Ecto neural progenitor cell (in vitro differentiated cells): ENCODE data around the gene SYT4.
"Not testable (repeated sequence)": the region's sequence is repeated elsewhere in the genome, so short reads cannot be mapped to it uniquely, and the experiment has no call there.

Source experiments
- DNase-seq: peaks from one replicate; pipeline ENCODE4 v3.0.0-alpha.2; 2018; ENCODE audit warnings: low spot score

The SYT4 gene, protein sequence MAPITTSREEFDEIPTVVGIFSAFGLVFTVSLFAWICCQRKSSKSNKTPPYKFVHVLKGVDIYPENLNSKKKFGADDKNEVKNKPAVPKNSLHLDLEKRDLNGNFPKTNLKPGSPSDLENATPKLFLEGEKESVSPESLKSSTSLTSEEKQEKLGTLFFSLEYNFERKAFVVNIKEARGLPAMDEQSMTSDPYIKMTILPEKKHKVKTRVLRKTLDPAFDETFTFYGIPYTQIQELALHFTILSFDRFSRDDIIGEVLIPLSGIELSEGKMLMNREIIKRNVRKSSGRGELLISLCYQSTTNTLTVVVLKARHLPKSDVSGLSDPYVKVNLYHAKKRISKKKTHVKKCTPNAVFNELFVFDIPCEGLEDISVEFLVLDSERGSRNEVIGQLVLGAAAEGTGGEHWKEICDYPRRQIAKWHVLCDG

DNA sequence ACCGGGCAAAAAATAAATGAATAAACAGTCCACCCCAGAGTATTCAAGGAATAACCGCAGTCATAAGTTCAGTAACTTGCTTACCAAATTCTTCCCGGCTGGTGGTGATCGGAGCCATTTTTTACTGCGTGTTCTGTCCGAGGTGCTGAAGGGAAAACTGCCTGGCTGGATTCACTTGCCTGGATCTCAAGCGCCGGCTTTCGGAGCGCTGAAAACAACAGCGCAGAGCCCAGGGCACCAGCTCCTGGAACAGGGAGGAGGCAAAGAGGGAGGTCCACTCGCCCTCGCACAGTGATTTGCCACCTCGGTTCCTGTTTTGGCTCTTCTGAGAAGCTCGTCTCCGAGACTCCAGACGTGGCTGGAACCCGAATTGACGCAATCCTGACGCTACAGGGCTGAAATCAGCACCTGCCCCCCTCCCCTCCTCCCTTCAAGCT, at the start of gene SYT4:
TSS of gene SYT4 (minus strand) at position 327 of the 437 bp plus-strand sequence. CDS start at position 118, 209 bp downstream.
- DNase-seq: peak; percentile 84

GRCh38 chr18:43322132-43322531, 44.8 kb upstream of the SYT4 start:
- no peak for DNase-seq

GRCh38 chr18:43314941-43315340, 37.7 kb upstream of the SYT4 start:
- no peak for DNase-seq

GRCh38 chr18:43312891-43313290, 35.6 kb upstream of the SYT4 start:
- no peak for DNase-seq

- DNase-seq: no peak
These were observed 32.9 kb upstream of the SYT4 start for GRCh38 chr18:43310239-43310638.

GRCh38 chr18:43303376-43303775, 26.1 kb upstream of the SYT4 start:
- DNase-seq: no peak

DNA sequence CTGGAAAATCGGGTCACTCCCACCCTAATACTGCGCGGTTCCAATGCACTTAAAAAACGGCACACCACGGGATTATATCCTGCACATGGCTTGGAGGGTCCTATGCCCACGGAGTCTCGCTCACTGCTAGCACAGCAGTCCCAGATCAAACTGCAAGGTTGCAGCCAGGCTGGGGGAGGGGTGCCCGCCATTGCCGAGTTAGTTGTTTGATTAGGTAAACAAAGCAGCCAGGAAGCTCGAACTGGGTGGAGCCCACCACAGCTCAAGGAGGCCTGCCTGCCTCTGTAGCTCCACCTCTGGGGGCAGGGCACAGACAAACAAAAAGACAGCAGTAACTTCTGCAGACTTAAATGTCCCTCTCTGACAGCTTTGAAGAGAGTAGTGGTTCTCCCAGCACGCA, 8.9 kb upstream of the SYT4 start:
- DNase-seq: not testable (repeated sequence)

DNA sequence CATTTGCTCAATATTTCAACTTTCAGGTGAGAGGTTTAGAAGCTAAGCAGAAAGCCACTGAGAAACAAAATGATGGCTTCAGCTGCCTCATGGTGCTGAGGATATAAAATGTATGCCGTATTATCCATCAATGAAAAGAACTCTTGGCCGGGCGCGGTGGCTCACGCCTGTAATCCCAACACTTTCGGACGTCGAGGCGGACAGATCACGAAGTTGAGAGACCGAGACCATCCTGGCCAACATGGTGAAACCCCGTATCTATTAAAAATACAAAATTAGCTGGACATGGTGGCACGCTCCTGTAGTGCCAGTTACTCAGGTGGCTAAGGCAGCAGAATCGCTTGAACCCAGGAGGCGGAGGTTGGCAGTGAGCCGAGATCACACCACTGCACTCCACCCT, 6.0 kb upstream of the SYT4 start:
- no peak for DNase-seq

DNA sequence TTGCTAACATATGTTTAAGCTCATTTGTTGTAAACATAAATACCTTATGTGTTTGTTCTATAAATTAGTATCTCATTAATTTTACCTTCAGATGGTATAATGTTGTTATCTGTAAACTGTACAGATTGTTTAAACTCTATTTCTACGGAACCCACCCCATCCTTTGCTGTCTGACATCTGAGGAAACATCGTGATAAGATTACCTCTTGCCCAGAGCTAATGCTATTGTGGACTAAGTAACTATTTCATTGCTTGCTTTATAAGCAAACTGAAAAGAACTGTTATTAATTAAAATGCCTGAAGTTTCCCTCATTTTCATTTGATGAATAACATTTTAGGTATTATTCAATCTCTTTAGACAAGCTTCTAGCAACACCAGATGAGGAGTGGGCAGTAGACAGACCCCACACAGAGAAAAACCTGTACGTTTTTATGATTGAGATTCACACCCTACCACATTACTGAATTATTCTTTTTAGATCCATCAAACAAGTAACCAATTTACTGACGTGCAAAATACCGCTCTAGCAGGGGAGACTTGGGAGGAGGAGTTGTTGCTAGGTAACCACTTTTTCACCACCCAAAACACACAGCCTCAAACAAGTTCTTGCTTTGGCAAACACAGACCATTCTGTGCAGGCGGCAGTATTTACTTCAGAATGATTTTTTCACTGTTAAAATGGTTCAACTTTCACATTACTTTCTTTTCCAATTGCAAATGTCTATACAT, 1.9 kb upstream of the SYT4 start:
- DNase-seq: no peak

GRCh38 chr18:43278355-43278754, 1.1 kb upstream of the SYT4 start:
- no peak for DNase-seq

DNA sequence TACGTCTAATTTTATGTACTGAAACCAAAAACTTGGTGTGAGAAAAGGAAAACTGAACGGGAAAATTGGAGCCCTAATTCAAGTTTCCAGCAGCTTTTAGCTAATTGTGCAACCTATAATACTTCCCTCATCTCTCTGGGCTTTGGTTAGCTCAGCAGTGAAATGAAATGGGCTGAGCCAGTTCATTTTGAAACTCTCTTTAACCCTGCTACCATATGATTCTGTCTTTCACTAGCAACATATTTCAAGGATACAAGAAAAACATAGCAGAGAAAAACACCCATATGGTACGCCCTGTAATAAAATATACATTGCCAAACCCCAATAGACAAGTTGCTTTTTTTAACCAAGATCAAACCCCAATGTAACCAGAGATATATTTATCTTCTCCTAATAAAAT, 799 bp downstream of the SYT4 start:
- no peak for DNase-seq

DNA sequence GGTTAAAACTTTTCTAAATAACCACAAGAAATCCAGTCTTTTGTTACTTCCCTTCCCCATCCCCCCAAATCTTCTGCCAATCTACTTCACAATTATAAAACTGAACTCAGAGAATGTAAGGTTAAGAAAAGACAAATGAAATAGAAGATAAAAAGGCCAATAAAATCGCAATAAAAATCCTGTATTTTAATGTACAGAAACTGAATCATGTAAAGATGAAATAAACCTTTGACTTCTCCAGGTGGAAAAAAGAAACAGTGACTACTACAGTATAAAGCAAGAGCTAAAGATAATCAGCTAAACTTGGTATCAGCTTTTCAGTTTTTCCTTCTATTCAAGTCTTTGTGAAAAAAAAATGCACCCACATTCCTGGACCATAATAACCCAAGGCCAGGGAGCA, 1.7 kb downstream of the SYT4 start:
- DNase-seq: no peak

- no peak for DNase-seq
These were observed 2.8 kb downstream of the SYT4 start for GRCh38 chr18:43274526-43274925.

DNA sequence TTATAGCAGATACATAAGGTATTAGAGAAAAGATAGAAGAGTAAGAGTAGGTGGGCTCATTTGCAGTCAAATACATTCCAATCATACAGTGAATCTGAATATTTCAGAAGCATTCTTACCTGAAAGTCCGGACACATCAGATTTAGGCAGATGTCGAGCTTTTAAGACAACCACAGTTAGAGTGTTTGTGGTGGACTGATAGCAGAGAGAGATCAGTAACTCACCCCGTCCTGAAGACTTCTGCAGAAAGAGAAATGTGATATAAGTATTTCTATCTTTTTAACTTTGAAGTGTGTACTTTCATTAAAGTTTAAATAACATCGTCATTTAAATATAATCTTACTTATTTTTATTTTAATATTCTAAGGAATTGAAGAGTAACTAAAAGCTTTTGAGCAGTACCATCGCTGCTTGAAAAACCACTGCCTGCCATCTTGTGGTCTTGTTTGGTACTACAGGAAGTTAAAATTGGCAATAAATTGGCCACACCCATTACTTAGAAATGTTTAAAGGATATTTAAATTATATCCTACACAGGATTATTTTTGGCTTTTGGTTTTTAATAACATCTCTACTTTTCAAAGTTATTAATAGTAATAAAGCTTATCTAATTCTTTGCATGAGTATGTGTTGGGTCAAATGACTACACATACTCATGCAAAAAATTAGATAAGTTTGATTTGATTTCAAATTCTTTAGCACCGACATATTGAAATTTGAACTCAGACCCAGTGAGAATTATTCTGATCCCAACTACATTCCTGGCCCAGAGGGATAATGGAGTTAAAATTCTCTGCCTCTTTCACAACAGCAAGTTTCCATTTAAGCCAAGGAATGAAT, 5.5 kb downstream of the SYT4 start:
- no peak for DNase-seq

- DNase-seq: no peak
These were observed 9.5 kb downstream of the SYT4 start for GRCh38 chr18:43267818-43268217.

DNA sequence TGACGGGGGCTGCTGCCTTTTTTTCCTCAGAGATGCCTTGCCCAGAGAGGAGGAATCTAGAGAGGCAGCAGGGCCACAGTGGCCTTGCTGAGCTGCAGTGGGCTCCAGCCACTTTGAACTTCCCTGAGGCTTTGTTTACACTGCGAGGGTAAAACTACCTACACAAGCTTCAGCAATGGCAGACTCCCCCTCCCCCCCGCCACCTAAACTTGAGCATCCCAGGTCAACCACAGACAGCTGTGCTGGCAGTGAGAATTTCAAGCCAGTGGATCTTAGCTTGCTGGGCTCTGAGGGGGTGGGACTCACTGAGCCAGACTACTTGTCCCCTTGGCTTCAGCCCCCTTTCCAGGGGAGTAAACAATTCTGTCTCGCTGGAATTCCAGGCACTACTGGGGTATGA, 11.8 kb downstream of the SYT4 start:
- DNase-seq: no peak

- no peak for DNase-seq
These were observed 28.6 kb downstream of the SYT4 start for GRCh38 chr18:43248610-43249249.

DNA sequence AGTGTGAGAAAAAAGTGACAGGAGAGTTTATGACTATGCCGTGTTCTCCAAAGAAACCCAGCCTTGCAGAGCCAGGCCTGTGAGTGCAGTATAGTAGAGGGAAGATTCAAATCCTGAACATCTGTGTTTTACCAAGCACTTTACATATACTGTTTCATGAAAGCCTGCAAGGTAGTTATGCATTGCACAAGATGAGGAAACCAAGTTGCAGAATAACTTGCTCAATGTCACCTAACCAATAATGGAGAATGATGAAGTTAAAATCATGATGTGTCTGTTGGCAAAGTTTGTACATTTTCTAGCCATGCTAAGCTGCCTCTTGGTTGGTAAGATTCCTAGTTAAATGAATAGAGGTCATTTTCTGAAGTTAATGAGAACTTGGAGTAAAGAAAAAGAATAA, 29.3 kb downstream of the SYT4 start:
- no peak for DNase-seq

DNA sequence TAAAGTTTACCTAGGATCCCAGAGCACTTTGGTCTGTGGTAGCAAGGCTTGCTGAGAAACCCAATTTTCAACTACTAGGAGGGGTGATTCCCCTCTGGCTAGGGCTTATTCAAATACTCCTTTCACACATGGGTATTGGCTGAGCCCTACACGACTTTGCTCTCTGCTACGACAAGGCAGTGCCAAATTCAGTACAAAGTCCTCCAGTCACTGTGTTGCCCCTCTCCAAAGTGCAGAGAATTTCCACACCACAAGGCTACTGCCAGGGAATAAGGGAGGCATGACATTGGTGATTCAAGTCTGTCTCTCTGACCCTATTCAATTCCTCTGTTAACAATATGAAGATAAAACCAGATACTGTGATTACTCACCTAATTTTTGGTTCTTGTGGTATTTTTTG, 38.9 kb downstream of the SYT4 start:
- no peak for DNase-seq

DNA sequence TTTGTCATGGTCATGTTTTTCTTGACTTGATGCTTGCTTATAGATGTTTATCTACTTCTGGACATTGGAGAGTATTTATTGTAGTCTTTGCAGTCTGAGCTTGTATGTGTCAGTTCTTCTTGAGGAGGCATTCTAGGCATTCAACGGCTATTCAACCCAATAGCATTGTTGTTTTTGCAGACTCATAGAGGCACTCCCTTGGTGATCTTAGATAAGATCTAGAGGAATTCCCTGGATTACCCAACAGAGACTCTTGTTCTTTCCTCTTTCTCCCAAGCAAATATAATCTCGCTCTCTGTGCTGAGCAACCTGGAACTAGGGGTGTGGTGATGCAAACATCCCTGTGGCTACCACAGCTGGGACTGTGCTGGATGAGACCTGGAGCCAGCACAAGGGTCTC, 40.4 kb downstream of the SYT4 start:
- DNase-seq: no peak

DNA sequence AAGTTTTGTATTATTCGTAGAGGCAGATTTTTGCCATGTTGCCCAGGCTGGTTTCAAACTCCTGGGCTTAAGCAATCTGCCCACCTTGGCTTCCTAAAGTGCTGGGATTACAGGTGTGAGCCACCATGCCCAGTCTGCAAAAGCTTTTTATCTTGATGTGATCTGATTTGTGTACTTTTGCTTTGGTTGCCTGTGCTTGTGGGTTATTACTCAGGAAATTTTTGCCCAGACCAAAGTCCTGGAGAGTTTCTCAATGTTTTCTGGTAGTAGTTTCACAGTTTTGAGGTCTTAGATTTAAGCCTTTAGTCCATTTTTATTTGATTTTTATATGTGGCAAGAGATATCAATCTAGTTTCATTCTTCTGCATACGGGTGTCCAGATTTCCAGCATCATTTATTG, 42.4 kb downstream of the SYT4 start:
- no peak for DNase-seq

- no peak for DNase-seq
These were observed 54.8 kb downstream of the SYT4 start for GRCh38 chr18:43222501-43222900.
